GM18508 (cell line): ENCODE results near the gene CRK.
"Not testable (repeated sequence)": the region's sequence is repeated elsewhere in the genome, so short reads cannot be mapped to it uniquely, and the experiment has no call there.

Experiments used
- ATAC-seq: cut with Tn5 transposase; IDR thresholded peaks from one replicate; pipeline ENCODE4 v1.9.1; 2021; ENCODE audit warnings: moderate number of reproducible peaks; ENCODE audit not compliant: insufficient read depth, unreplicated experiment

The CRK gene

GRCh38 chr17:1391577-1391976, 64.5 kb downstream of the CRK start:
- ATAC-seq: no peak

DNA sequence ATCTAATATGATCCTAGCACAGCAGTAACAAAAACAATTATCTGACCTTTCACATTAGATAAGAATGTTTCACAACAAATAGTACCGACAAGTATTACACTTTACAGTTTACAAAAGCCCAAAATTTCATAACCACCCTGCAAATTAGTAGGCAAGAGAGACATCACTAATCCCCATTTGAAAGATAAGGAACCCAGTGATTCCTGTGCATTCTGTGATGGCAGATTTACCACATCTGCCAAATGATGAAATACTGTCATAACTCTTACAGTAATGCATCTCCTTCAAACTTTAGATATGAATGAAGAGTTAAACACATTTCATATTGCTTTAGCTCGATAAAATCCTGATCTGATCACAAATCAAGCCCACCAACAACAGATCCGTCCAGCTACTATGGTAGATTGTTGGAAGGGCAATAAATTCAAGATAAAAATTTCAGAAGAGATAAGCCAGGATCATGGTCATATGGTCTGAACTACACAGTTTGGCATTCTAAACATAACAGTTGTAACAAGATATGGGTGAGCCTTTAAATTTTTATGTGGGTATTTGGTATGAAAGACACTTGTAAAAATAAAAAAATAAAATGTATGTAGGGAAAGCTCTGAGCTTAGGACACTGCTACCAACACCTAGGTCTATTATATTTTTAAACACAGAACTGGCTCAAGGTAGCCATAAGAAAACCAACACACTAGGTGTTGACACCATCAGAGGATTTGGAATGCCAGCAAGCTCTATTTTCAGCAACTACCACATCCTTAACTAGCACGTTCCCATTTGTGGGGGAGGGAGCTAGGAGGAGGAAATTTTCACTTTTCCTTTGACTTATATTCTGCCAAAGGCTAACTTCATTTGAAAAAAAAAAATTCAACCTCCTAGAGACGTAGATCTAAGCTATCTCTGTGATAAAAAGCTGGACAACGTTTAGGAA, 65.3 kb downstream of the CRK start:
- ATAC-seq: no peak

DNA sequence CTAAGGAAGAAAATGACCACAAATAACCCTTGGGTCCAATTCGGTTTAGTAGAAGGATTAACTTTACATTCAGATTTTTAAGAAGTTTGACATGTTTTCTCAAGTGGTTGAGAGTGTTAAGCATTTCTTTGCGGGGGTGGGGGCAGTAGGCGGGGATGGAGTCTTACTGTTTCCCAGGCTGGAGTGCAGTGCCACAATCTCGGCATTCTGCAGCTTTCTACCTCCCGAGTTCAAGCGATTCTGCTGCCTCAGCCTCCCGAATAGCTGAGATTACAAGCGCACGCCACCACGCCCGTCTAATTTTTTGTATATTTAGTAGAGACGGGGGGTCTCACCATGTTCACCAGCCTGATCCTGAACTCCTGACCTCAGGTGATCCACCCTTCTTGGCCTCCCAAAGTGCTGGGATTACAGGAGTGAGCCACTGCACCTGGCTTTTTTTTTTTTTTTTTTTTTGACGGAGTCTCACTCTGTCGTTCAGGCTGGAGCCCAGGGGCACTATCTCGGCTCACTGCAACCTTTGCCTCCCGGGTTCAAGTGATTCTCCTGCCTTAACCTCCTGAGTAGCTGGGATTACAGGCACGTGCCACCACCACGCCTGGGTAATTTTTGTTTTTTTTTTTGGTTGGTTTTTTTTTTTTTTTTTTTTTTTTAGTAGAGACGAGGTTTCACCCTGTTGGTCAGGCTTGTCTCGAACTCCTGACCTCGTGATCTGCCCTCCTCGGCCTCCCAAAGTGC, 68.4 kb downstream of the CRK start:
- not testable (repeated sequence) for ATAC-seq

DNA sequence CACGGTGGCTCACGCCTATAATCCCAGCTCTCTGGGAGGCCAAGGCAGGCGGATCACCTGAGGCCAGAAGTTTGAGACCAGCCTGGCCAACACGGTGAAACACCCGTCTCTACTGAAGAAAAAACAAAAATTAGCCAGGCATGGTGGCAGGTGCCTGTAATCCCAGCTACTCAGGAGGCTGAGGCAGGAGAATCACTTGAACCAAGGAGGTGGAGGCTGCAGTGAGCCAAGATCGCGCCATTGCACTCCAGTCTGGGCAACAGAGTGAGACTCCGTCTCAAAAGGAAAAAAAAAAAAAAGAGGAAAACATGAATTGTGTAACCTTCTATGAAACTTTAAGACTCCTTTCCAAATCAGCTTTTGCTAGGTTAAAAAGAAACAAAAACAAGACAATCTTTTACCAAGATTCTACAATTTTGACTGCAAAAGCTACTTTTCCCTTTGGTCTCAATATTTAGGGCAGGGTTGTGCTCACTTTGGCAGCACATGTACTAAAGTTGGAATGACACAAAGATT, 69.3 kb downstream of the CRK start:
- ATAC-seq: not testable (repeated sequence)

GRCh38 chr17:1386265-1386664, 69.8 kb downstream of the CRK start:
- no peak for ATAC-seq

- no peak for ATAC-seq
These were observed 70.2 kb downstream of the CRK start for GRCh38 chr17:1385861-1386260.

GRCh38 chr17:1384905-1385435, 71.1 kb downstream of the CRK start:
- ATAC-seq: no peak

GRCh38 chr17:1379930-1380313, 76.1 kb downstream of the CRK start:
- no peak for ATAC-seq

- no peak for ATAC-seq
These were observed 76.7 kb downstream of the CRK start for GRCh38 chr17:1379208-1379929.

GRCh38 chr17:1378476-1378860, 77.6 kb downstream of the CRK start:
- not testable (repeated sequence) for ATAC-seq

- no peak for ATAC-seq
These were observed 78.7 kb downstream of the CRK start for GRCh38 chr17:1377334-1377733.

DNA sequence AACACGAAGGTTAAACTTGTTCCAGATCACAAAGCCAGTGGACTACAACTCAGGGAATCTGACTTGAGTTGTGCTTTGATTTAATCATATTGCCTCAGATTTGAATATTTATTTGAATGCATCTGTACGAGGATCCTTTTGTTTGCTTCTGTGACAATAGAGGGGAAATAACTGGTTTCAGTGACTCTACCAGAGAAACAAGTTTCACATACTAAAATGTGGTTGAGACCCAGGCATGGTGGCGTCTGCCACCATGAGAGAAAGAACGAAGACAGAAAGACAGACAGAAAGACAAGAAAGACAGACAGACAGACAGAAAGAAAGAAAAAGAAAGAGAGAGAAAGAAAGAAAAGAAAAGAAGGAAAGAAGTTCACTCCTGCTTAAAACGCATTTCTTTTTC, 80.0 kb downstream of the CRK start:
- no peak for ATAC-seq

DNA sequence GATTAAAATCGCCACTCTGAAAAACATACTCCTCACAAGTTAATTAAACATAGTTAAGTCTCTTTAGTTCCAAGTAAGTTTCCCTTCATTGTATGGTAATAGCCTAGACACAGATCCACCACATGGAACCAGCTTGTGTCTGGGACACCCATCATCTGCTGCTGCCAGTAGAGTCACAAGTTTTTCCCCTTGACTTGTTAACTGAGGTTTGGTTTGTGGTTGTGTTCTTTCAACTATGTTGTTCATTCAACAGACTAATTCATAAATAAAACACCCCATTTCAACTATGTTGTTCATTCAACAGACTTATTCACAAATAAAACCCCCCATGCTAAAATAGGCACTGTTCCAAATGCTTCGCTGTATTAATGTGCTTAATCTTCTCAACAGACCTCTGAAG, 80.4 kb downstream of the CRK start:
- no peak for ATAC-seq

DNA sequence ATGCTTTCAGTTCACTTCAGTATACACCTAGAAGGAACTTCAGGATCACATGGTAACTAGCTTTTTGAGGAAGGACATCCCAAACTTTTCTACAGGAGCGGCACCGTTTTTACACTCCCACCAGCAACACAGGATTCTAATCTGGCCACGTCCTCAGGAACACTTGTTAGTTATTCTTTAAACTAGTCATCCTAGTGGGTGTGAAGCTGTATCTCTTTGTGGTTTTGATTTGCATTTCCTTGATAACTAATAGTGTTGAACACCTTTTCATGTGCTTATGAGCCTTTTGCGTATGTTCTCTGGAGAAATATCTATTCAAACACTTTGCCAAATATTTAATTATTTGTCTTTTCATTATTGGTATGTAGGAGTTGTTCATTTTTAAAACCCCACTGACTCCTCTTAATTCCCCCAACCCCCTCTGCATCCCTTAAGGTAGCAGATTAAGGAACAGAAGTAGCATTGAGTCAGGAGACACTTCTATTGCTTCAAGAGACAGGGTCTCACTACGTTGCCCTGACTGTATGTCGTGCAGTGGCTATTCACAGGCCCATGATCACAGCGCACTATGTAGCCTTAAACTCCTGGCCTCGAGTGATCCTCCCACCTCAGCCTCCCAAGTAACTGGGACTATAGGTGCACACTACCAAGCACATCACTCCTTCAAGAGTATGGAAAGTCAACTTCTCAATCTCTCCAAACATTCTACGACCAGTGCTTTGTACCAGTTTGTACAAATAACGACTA, 81.4 kb downstream of the CRK start:
- no peak for ATAC-seq

DNA sequence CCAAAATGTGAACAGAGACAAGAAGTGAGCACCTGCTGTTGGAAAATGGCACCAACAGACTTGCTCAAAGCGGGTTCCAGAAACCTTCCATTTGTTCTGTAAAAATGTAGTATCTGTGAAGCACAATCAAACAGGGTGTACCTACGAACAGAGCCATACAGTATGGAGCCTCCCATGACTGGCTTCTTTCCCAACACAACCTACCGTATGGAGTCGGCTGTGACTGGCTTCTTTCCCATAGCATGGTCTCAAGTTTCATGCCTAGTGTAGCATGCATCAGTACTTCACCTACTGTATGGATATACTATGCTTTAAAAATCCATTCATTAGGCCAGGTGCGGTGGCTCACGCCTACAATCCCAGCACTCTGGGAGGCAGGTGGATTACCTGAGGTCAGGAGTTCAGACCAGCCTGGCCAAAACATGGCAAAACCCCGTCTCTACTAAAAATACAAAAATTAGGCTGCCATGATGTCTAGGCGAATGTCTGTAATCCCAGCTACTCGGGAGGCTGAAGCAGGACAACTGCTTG, 82.3 kb downstream of the CRK start:
- no peak for ATAC-seq

- ATAC-seq: no peak
These were observed 83.4 kb downstream of the CRK start for GRCh38 chr17:1372618-1373017.

DNA sequence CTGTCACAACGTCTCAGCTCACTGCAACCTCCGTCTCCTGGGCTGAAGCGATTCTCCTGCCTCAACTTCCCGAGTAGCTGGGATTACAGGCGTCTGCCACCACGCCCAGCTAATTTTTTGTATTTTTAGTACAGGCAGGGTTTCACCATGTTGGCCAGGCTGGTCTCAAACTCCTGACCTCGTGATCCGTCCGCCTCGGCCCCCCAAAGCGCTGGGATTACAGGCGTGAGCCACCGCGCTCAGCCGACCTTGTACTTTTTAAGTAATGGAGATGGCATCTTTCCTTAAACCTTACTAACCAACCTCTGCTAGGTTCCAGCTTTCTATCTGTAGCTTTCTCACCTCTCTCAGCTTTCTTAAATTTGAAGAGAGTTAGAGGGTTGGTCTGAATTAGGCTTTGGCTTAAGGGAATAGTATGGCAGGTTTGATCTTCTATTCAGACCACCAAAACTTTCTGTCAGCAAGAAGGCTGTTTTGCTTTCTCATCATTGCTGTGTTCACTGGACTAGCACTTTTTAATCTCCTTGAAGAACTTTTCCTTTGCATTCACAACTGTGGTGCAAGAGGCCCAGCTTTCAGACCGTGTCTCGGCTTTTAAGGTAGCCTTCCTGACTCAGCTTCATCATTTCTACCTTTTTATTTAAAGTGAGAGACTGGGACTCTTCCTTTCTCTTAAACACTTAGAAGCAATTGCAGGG, 84.0 kb downstream of the CRK start:
- no peak for ATAC-seq
